Ishikawa (cell line): ENCODE results near the gene GATA3.

Source experiments
- CEBPB ChIP-seq: IDR thresholded peaks from 2 replicates; pipeline ENCODE4 v1.6.1; 2012
- EGR1 ChIP-seq: IDR thresholded peaks from 2 replicates; pipeline ENCODE4 v1.6.1; 2012
- EP300 ChIP-seq: IDR thresholded peaks from 2 replicates; pipeline ENCODE4 v1.6.1; 2012; ENCODE audit warnings: borderline replicate concordance
- FOXM1 ChIP-seq: IDR thresholded peaks from 2 replicates; pipeline ENCODE4 v1.6.1; 2012; ENCODE audit warnings: low read depth, borderline replicate concordance
- RAD21 ChIP-seq: IDR thresholded peaks from 2 replicates; pipeline ENCODE4 v1.6.1; 2012; ENCODE audit warnings: low read depth
- REST ChIP-seq: IDR thresholded peaks from 2 replicates; pipeline ENCODE4 v1.6.1; 2012; ENCODE audit warnings: low read depth, mild to moderate bottlenecking
- TAF1 ChIP-seq: IDR thresholded peaks from 2 replicates; pipeline ENCODE4 v1.6.1; 2012; ENCODE audit warnings: low read depth, mild to moderate bottlenecking
- TCF12 ChIP-seq: IDR thresholded peaks from 2 replicates; pipeline ENCODE4 v1.6.1; 2012; ENCODE audit warnings: low read depth
- TEAD4 ChIP-seq: IDR thresholded peaks from 2 replicates; pipeline ENCODE4 v1.6.1; 2012
- YY1 ChIP-seq: IDR thresholded peaks from 2 replicates; pipeline ENCODE4 v1.6.1; 2012; ENCODE audit warnings: low read depth
- ZBTB7A ChIP-seq: IDR thresholded peaks from 2 replicates; pipeline ENCODE4 v1.6.1; 2012; ENCODE audit warnings: low read depth
- TF ChIP-seq, protein P1 (sequence below): IDR thresholded peaks from 2 replicates; pipeline ENCODE4 v1.6.1; 2012
- TF ChIP-seq, protein P2 (sequence below): IDR thresholded peaks from 2 replicates; pipeline ENCODE4 v1.6.1; 2012

GRCh38 chr10:8071006-8071405 lies 16.5 kb downstream of the GATA3 start:
- no peak for TF ChIP-seq FOXM1
- TF ChIP-seq EP300 = no peak
- no peak for TF ChIP-seq TEAD4
- TF ChIP-seq YY1 = no peak
- TF ChIP-seq ZBTB7A = no peak
- TF ChIP-seq, protein P1, sequence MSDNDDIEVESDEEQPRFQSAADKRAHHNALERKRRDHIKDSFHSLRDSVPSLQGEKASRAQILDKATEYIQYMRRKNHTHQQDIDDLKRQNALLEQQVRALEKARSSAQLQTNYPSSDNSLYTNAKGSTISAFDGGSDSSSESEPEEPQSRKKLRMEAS = no peak
- no peak for TF ChIP-seq REST
- no peak for TF ChIP-seq RAD21
- TF ChIP-seq CEBPB = no peak
- TF ChIP-seq TAF1 = no peak
- no peak for TF ChIP-seq TCF12
- TF ChIP-seq, protein P2, sequence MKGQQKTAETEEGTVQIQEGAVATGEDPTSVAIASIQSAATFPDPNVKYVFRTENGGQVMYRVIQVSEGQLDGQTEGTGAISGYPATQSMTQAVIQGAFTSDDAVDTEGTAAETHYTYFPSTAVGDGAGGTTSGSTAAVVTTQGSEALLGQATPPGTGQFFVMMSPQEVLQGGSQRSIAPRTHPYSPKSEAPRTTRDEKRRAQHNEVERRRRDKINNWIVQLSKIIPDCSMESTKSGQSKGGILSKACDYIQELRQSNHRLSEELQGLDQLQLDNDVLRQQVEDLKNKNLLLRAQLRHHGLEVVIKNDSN = no peak
- no peak for TF ChIP-seq EGR1
